Measurements from ENCODE around the gene CLDN7.

DNA sequence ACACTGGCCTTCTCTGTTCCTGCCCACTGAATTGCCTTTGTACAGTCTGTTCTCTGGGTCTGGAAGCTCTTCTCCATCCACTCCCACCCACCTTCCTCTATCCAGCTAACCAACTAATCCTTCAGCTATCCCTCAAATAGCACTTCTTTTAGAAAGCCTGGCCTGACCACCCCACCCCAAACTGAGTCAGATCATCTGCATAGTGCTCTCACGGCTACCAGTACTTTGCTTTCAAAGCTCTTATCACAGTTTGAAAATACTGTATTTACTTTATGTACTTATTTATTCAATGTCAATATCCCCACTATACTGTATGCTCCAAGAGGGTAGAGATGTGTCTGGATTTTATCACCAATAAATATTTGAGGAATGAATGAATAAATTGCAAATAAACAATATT lies 4.5 kb upstream of the CLDN7 start:
- TF ChIP-seq, protein P1, sequence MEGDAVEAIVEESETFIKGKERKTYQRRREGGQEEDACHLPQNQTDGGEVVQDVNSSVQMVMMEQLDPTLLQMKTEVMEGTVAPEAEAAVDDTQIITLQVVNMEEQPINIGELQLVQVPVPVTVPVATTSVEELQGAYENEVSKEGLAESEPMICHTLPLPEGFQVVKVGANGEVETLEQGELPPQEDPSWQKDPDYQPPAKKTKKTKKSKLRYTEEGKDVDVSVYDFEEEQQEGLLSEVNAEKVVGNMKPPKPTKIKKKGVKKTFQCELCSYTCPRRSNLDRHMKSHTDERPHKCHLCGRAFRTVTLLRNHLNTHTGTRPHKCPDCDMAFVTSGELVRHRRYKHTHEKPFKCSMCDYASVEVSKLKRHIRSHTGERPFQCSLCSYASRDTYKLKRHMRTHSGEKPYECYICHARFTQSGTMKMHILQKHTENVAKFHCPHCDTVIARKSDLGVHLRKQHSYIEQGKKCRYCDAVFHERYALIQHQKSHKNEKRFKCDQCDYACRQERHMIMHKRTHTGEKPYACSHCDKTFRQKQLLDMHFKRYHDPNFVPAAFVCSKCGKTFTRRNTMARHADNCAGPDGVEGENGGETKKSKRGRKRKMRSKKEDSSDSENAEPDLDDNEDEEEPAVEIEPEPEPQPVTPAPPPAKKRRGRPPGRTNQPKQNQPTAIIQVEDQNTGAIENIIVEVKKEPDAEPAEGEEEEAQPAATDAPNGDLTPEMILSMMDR (conservative IDR thresholded peaks at IDR 0.05; ENCODE audit: low read length): no peak
- TF ChIP-seq EZH2phosphoT487 (IDR thresholded peaks at IDR 0.05; ENCODE audit: borderline replicate concordance, low read depth, low read length): no peak
